Placental pericyte (primary cell): ENCODE data around the gene GPR176. TPM values are rescaled to one million over a fixed set of nuclear protein-coding genes. Genes with fewer than 3 reads are reported as not detected.

Experiments
- small RNA-seq: library from RNA; depleted of rRNA; stranded (forward); fragments of <200 nt; gene quantifications from one replicate; pipeline ENCODE3, GENCODE V24; 2012; ENCODE audit warnings: low replicate concordance
- total RNA-seq: library from RNA; depleted of rRNA; stranded (reverse); fragments of >200 nt; gene quantifications from 2 replicates; pipeline ENCODE4 v1.2.3, GENCODE V29; 2012

The GPR176 gene, protein sequence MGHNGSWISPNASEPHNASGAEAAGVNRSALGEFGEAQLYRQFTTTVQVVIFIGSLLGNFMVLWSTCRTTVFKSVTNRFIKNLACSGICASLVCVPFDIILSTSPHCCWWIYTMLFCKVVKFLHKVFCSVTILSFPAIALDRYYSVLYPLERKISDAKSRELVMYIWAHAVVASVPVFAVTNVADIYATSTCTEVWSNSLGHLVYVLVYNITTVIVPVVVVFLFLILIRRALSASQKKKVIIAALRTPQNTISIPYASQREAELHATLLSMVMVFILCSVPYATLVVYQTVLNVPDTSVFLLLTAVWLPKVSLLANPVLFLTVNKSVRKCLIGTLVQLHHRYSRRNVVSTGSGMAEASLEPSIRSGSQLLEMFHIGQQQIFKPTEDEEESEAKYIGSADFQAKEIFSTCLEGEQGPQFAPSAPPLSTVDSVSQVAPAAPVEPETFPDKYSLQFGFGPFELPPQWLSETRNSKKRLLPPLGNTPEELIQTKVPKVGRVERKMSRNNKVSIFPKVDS
- total RNA-seq: 177 and 201 TPM in 2 replicates

DNA sequence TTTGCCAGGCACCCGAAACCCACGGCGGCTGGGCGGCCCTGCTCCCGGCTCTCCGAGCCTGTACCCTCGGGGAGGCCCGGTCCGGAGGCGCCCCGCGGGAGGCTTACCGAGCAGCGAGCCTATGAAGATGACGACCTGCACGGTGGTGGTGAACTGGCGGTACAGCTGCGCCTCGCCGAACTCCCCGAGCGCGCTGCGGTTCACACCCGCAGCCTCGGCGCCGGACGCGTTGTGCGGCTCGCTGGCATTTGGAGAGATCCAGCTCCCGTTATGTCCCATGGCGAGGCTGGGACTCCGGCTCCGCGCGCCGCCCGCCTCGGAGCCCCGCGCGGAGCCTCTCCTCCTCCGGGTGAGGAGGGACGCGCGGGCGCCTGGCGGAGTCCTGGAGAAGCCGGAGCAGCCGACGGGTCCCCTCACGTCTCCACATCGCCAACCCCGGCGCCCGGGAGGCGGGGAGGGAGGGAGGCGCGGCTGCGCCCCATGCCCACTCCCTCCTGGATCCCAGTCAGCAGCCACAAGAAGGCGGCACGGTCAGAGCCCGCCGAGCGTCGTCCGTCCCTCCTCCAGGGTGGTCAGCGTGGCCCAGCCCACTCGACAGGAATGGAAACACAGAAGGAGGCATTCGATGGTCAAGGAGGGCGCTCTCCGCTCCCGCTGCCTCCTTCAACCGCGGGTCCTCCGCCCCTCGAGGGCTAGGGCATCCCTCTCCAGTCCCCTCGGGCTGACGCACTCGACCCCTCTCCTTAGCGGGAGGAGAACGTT is at the start of gene GPR176:
GPR176 (minus strand) TSS at position 519 of the 762 bp plus-strand sequence; CDS start at position 279, 240 bp downstream.

DNA sequence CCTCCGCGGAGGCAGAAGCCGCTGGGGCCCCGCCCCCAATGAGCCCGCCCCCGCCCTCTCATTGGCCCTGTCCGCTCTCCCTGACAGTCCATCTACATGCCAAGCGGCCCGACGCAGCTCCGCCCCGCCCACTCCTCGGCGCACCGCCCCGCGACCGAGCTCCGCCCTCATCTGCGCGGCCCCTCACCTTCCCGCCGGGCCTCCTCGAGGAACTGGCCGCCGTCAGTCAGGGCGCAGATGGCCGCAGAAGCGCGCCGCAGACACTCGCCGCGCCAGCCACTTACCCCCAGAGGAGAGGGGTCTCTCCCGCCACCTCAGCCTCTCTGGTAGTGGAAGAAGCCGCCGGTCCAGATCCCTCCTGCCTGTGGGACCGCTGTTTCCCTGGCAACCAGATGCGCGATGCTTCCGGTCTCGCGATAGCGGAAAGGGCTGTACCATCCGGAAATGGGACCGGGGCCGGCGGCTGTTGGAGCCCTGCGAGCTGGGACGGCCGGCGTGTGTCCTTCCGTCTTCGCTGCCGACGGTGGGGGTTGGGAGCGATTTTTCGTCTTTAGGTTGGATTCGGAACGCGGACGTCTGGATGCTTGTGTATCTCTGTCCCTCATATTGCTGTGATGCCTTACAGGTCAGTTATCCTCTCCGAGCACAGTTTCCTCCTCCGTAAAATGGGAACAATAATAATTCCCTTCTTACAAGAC is 137.5 kb downstream of the GPR176 start, which contains the start of gene FSIP1:
FSIP1 (minus strand) TSS at position 401 of the 698 bp plus-strand sequence. CDS start 6,317 bp downstream, outside the sequence.

Small RNAs within 50 kb of the gene (small RNA-seq; reads per million reads assigned to genes)
- not detected for gene RF00019

Other genes with a start within 250 kb of the GPR176 start
- 0.88 and 1.4 TPM in 2 replicates for gene FSIP1, start 137.4 kb downstream of the GPR176 start, total RNA-seq
- 54.3 and 106 TPM in 2 replicates for gene EIF2AK4, start 13.8 kb upstream of the GPR176 start, total RNA-seq
- 101 and 131 TPM in 2 replicates for gene SRP14, start 118.9 kb upstream of the GPR176 start, total RNA-seq
- gene BMF, start 188.6 kb upstream of the GPR176 start, total RNA-seq: 14.0 and 19.7 TPM in 2 replicates
- gene BUB1B, start 240.8 kb upstream of the GPR176 start, total RNA-seq: 3.3 and 45.2 TPM in 2 replicates